CD4-positive, CD25-positive, alpha-beta regulatory T cell (primary cell): Measurements from ENCODE around the gene CXCR5. TPM values are rescaled to one million over a fixed set of nuclear protein-coding genes. Genes with fewer than 3 reads are reported as not detected.
A peak's percentile ranks its signal among the peaks of the same experiment; 100 is the strongest.

Experiments used
- ATAC-seq, 2 donors: fragments of 150-1000 bp; cut with Tn5 transposase; one replicate each; pipeline ENCODE4 v1.10.0; 2021; ENCODE audit warnings: low read depth in 2 of 2, moderate number of reproducible peaks in 2 of 2, moderate library complexity in 1 of 2
- DNase-seq, 3 donors: peaks; one replicate each; pipeline versions ENCODE4 v3.0.0 to v3.0.0-alpha.2; 2012 to 2022; ENCODE audit warnings: mixed read lengths in 1 of 3
- H3K27ac ChIP-seq: one replicate; pipeline ENCODE4 v1.7.0; 2013; ENCODE audit warnings: mild to moderate bottlenecking, low read length; ENCODE audit not compliant: insufficient read depth, poor library complexity, severe bottlenecking
- H3K27me3 ChIP-seq: one replicate; pipeline ENCODE4 v1.7.0; 2013; ENCODE audit warnings: low read length; ENCODE audit not compliant: control insufficient read depth, insufficient read depth
- H3K36me3 ChIP-seq: one replicate; pipeline ENCODE4 v1.7.0; 2013; ENCODE audit warnings: mild to moderate bottlenecking, low read length, moderate library complexity; ENCODE audit not compliant: control insufficient read depth, insufficient read depth
- H3K4me1 ChIP-seq: 2 replicates; pipeline ENCODE4 v1.7.0; 2013; ENCODE audit warnings: mild to moderate bottlenecking, low read length; ENCODE audit not compliant: insufficient read depth, control insufficient read depth, poor library complexity, severe bottlenecking
- H3K4me3 ChIP-seq: one replicate; pipeline ENCODE4 v1.7.0; 2013; ENCODE audit warnings: low read depth, mild to moderate bottlenecking, low read length, moderate library complexity
- H3K9me3 ChIP-seq, 2 experiments: 1 replicate in 1 of 2; 2 replicates in 1 of 2; pipeline ENCODE4 v1.7.0; 2013; ENCODE audit warnings: low read length in 2 of 2, mild to moderate bottlenecking in 1 of 2, moderate library complexity in 1 of 2; ENCODE audit not compliant: control insufficient read depth in 2 of 2
- H3K27ac Mint-ChIP-seq, 3 donors: one replicate each; pipeline ENCODE4 v1.8.0; 2020 to 2022; ENCODE audit warnings: mild to moderate bottlenecking in 3 of 3, mixed read lengths in 3 of 3, moderate library complexity in 2 of 3
- H3K27me3 Mint-ChIP-seq: one replicate; pipeline ENCODE4 v1.8.0; 2022; ENCODE audit warnings: mild to moderate bottlenecking, mixed read lengths
- H3K36me3 Mint-ChIP-seq: one replicate; pipeline ENCODE4 v1.8.0; 2020; ENCODE audit warnings: mixed read lengths
- H3K4me1 Mint-ChIP-seq, 4 donors: one replicate each; pipeline ENCODE4 v1.8.0; 2020 to 2022; ENCODE audit warnings: mixed read lengths in 4 of 4, mild to moderate bottlenecking in 1 of 4
- H3K4me3 Mint-ChIP-seq, 4 donors: one replicate each; pipeline ENCODE4 v1.8.0; 2020 to 2022; ENCODE audit warnings: mild to moderate bottlenecking in 4 of 4, mixed read lengths in 4 of 4, moderate library complexity in 3 of 4
- H3K9me3 Mint-ChIP-seq, 7 donors: one replicate each; pipeline ENCODE4 v1.8.0; 2020 to 2022; ENCODE audit warnings: mixed read lengths in 7 of 7, mild to moderate bottlenecking in 3 of 7, moderate library complexity in 2 of 7
- polyA plus RNA-seq, 4 donors: library from polyadenylated mRNA; unstranded; fragments of 300-500 nt; fragmentation: Illumina TruSeq; gene quantifications; one replicate each; pipeline ENCODE4 v1.2.3, GENCODE V29; 2021
- total RNA-seq: library from RNA; stranded (reverse); gene quantifications from one replicate; pipeline ENCODE4 v1.2.3, GENCODE V29; 2022

CXCR5 gene
- total and polyA plus RNA-seq, 5 donors from 2014 or later, result 3.3 to 10.7 (median 4.8) TPM

DNA sequence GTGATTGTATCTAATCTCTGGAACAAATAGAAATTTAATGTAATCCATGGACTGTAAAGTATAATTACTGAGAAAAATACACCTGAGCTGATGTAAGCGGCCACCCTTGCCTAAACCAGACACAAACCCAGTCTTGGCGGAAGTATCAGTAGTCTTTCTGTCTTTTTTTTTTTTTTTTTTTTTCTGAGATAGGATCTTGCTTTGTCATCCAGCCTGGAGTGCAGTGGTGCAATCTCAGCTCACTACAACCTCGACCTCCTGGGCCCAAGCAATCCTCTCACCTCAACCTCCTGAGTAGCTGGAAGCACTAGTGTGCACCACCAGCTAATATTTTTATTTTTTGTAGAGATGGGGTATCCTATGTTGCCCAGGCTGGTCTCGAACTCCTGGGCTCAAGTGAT lies 5.5 kb upstream of the CXCR5 start:
- Histone ChIP-seq H3K36me3 (no peaks in the 10 kb centered on the region), H3K27me3 (no peaks in the 10 kb centered on the region), H3K4me3 (peak overlapping the region; percentile 54), H3K4me1 (peaks cover 70% of the 10 kb centered on the region), H3K27ac (peak overlapping the region; percentile 77), H3K9me3 (no peaks in the 10 kb centered on the region)
- Mint-ChIP-seq H3K27ac (peak overlapping the region; percentile 94 to 100 (median 99)), H3K27me3 (peaks cover 4% of the 10 kb centered on the region), H3K4me3 (peak overlapping the region; percentile 70 to 86 (median 74)), H3K36me3 (no peaks in the 10 kb centered on the region), H3K9me3 (peaks cover 0 to 2% (median 0%) of the 10 kb centered on the region in 7 donors), H3K4me1 (peaks cover 16 to 96% (median 73%) of the 10 kb centered on the region in 4 donors)
- DNase-seq, result peak in 2 of 3 donors; percentile 50 to 71
- ATAC-seq, result peak in 1 of 2 donors; percentile 14

DNA sequence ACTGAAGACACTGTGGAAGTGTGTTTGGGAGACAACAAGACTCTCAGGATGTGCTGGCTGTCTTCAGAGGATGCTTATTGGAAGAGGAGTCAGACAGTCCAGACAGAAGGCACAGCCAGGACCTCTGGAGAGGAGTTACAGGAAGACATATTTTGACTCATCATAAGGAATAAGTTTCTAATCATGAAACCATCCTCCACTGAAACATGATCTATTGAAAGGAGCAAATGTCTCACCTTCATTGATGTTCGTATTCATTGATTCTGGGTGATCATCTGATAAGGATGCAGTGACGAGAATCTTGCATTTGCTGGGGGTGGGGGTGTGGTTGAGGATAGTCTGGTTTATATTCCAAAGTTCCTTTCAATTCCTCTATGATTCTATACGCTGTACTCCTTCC lies 2.5 kb upstream of the CXCR5 start:
- DNase-seq (no peak), ATAC-seq (no peak)
- peak overlapping the region; percentile 8 to 69 (median 46) for H3K4me3 Mint-ChIP-seq
- Histone ChIP-seq H3K36me3 (no peaks in the 10 kb centered on the region), H3K4me1 (peaks cover 64% of the 10 kb centered on the region), H3K27me3 (no peaks in the 10 kb centered on the region), H3K9me3 (no peaks in the 10 kb centered on the region), H3K4me3 (no peak overlapping the region), H3K27ac (no peak overlapping the region)
- H3K27me3 Mint-ChIP-seq, result peaks cover 4% of the 10 kb centered on the region
- H3K9me3 Mint-ChIP-seq, result peaks cover 0 to 2% (median 0%) of the 10 kb centered on the region in 7 donors
- peaks cover 5 to 94% (median 66%) of the 10 kb centered on the region in 4 donors for H3K4me1 Mint-ChIP-seq
- H3K27ac Mint-ChIP-seq, result peak overlapping the region; percentile 6 to 80 (median 67)
- peaks cover 6% of the 10 kb centered on the region for H3K36me3 Mint-ChIP-seq

DNA sequence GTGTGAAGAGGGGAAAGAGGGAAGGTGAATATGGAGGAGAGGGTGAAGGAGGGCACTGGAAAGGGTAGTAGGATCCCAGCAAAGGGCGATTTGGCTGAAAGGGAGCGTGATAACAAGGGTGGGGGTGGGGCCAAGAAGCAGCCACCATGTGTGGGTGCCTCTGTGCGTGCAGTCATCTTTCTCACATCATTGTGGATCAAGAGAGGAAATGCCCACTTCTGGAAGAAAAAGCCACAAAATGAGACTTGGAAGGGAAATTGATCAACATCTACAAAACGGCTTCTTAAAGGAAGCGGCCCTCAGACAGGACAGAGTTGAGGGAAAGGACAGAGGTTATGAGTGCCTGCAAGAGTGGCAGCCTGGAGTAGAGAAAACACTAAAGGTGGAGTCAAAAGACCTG lies 1.2 kb upstream of the CXCR5 start:
- H3K27me3 ChIP-seq, result no peaks in the 10 kb centered on the region
- peaks cover 61% of the 10 kb centered on the region for H3K4me1 ChIP-seq
- H3K36me3 Mint-ChIP-seq, result peaks cover 8% of the 10 kb centered on the region
- no peaks in the 10 kb centered on the region for H3K9me3 ChIP-seq
- H3K27ac ChIP-seq, result peak overlapping the region; percentile 81
- H3K27me3 Mint-ChIP-seq, result no peaks in the 10 kb centered on the region
- peak overlapping the region; percentile 89 to 97 (median 94) for H3K27ac Mint-ChIP-seq
- ATAC-seq (no peak), DNase-seq (peak in 1 of 3 donors; percentile 26)
- peaks cover 0 to 94% (median 60%) of the 10 kb centered on the region in 4 donors for H3K4me1 Mint-ChIP-seq
- no peaks in the 10 kb centered on the region for H3K36me3 ChIP-seq
- peaks cover 0 to 2% (median 0%) of the 10 kb centered on the region in 7 donors for H3K9me3 Mint-ChIP-seq
- H3K4me3 Mint-ChIP-seq, result peak overlapping the region in 3 of 4 donors; percentile 72 to 93 (median 90)
- peak overlapping the region; percentile 76 for H3K4me3 ChIP-seq

DNA sequence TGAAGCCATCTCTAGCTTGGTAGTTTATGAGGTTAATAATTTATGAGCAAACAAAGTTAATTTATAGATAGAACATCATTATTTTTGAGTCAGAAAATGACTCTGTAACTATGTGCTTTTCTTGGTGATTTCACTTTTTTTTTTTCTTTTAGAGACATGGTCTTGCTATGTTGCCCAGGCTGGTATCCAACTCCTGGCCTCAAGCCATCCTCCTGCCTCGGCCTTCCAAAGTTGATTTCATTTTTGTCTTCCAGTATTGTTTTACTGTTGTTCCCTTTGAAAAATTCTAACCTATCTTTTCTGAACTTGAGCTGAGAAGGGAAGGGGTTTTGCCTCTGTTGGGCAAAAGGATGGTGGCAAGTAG lies 706 bp upstream of the CXCR5 start:
- H3K4me3 Mint-ChIP-seq, result peak overlapping the region; percentile 72 to 93 (median 90)
- peaks cover 0 to 2% (median 0%) of the 10 kb centered on the region in 7 donors for H3K9me3 Mint-ChIP-seq
- peak overlapping the region; percentile 94 to 99 (median 97) for H3K27ac Mint-ChIP-seq
- Histone ChIP-seq H3K27ac (peak overlapping the region; percentile 81), H3K27me3 (no peaks in the 10 kb centered on the region), H3K9me3 (no peaks in the 10 kb centered on the region), H3K4me1 (peaks cover 61% of the 10 kb centered on the region), H3K4me3 (peak overlapping the region; percentile 76), H3K36me3 (no peaks in the 10 kb centered on the region)
- H3K27me3 Mint-ChIP-seq, result no peaks in the 10 kb centered on the region
- peaks cover 0 to 94% (median 59%) of the 10 kb centered on the region in 4 donors for H3K4me1 Mint-ChIP-seq
- no peak for ATAC-seq
- H3K36me3 Mint-ChIP-seq, result peaks cover 8% of the 10 kb centered on the region
- DNase-seq, result no peak

DNA sequence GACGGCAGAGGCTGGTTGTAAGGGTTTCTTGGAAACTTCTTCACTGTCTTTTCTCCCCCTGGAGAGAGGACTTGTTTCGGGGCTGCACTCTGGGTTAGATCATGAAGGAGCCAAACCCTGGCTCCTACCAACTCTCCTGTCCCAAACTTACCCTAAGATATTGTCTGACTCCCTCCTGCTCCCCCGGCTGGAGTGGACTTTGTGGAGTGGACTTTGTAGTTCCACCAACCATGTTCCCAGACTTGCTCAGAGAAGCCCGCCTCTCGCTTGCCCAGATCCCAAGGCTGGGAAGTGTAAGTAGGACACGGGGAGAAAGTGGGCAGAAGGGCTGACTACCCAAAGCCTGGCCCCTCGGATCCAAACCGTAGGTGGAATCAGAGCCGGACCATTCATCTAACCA lies 1.2 kb downstream of the CXCR5 start:
- Histone ChIP-seq H3K36me3 (no peaks in the 10 kb centered on the region), H3K4me3 (peak overlapping the region; percentile 76), H3K27me3 (no peaks in the 10 kb centered on the region), H3K4me1 (peaks cover 51% of the 10 kb centered on the region), H3K9me3 (no peaks in the 10 kb centered on the region), H3K27ac (peak overlapping the region; percentile 60)
- ATAC-seq, result no peak
- peaks cover 0 to 2% (median 0%) of the 10 kb centered on the region in 7 donors for H3K9me3 Mint-ChIP-seq
- no peak for DNase-seq
- peaks cover 6% of the 10 kb centered on the region for H3K27me3 Mint-ChIP-seq
- H3K27ac Mint-ChIP-seq, result peak overlapping the region; percentile 94 to 99 (median 97)
- peak overlapping the region; percentile 72 to 93 (median 90) for H3K4me3 Mint-ChIP-seq
- H3K4me1 Mint-ChIP-seq, result peaks cover 4 to 96% (median 61%) of the 10 kb centered on the region in 4 donors
- peaks cover 9% of the 10 kb centered on the region for H3K36me3 Mint-ChIP-seq

DNA sequence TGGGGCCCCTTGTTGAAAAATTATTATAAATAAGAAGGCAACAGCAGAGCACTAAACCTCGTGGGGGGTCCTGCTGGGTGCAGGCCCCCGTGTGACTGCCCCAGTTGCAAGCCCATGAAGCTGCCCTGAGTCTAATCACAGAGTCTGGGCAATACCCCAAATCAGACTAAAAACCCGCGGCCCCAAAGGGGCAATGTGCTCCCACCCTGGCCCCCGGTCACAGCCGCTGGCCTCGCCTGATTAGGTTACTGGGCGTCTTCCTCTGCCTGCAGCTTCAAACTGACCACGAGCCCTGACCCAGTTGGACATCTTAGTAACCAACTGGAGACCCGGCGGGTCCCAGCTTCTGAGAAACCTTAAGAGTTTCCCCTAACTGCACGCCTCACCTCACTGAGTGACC lies 1.6 kb downstream of the CXCR5 start:
- Histone ChIP-seq H3K4me1 (peaks cover 53% of the 10 kb centered on the region), H3K4me3 (peak overlapping the region; percentile 76), H3K27me3 (no peaks in the 10 kb centered on the region), H3K27ac (peak overlapping the region; percentile 60), H3K36me3 (no peaks in the 10 kb centered on the region), H3K9me3 (no peaks in the 10 kb centered on the region)
- Mint-ChIP-seq H3K4me3 (peak overlapping the region; percentile 83 to 93 (median 90)), H3K4me1 (peaks cover 4 to 96% (median 62%) of the 10 kb centered on the region in 4 donors), H3K27me3 (peaks cover 6% of the 10 kb centered on the region), H3K36me3 (peaks cover 13% of the 10 kb centered on the region), H3K27ac (peak overlapping the region; percentile 94 to 99 (median 96)), H3K9me3 (peaks cover 0 to 2% (median 0%) of the 10 kb centered on the region in 7 donors)
- no peak for ATAC-seq
- no peak for DNase-seq

DNA sequence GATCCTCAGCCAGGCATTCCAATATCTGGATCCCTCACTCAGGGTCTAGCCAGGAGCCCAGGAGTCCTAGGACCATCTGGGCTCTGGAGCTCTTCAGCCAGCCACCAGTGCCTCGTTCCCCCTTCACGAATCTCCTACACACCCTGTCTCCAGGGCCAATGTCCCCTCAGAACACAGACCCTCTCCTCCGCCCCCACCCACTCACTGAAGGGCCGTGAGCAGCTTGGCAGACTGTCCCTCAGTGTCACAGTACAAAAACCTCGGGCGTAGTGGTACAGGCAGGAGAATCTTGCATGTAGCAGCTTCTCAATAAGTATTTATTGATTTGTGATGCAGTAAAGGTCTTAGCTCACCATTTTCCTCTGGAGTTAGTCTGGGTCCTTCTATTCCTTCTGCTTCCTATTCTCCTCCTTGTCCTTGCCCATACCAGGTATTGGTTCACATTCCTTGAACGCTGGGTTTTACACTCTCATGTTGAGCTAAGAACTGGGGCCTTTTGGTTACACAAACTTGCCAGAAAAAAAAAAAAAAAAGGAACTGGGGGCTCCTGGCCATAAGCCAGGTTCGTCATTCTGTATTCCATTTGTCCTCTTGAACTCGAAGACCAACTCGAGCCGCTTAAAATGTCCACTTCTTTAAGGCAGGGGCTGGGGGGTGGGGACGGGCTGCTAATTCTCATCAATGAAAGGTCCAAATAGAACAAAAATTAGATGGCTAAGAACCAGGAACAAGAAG lies 2.3 kb downstream of the CXCR5 start:
- H3K4me3 Mint-ChIP-seq, result peak overlapping the region; percentile 83 to 93 (median 90)

More for the DNA sequence above, 2.3 kb downstream of the CXCR5 start:
- ATAC-seq, result no peak
- H3K36me3 ChIP-seq, result no peaks in the 10 kb centered on the region
- Mint-ChIP-seq H3K27ac (peak overlapping the region; percentile 93 to 98 (median 96)), H3K36me3 (peaks cover 19% of the 10 kb centered on the region), H3K27me3 (peaks cover 6% of the 10 kb centered on the region), H3K9me3 (no peaks in the 10 kb centered on the region), H3K4me1 (peaks cover 4 to 96% (median 64%) of the 10 kb centered on the region in 4 donors)
- peaks cover 54% of the 10 kb centered on the region for H3K4me1 ChIP-seq
- H3K27ac ChIP-seq, result peak overlapping the region; percentile 60
- no peak for DNase-seq
- peak overlapping the region; percentile 26 for H3K4me3 ChIP-seq
- no peaks in the 10 kb centered on the region for H3K9me3 ChIP-seq
- no peaks in the 10 kb centered on the region for H3K27me3 ChIP-seq
